ENCODE measurements around the gene C16orf90.

C16orf90 gene

GRCh38 chr16:3444032-3444388, 51.3 kb downstream of the C16orf90 start:
- H4K20me1 ChIP-seq (ENCODE audit: insufficient read depth) = no peaks in the 10 kb centered on the region

More at GRCh38 chr16:3444032-3444388, 51.3 kb downstream of the C16orf90 start:
- H3K4me3 ChIP-seq (IDR thresholded peaks at IDR 0.05; ENCODE audit: insufficient read depth, low read depth, low read length) = no peak overlapping the region
- no peak overlapping the region for H3K27ac ChIP-seq
- peak overlapping the region; percentile 8; the same call in 1 of the 2 replicates for H3K9ac ChIP-seq
- H3K36me3 ChIP-seq (ENCODE audit: insufficient read depth) = no peaks in the 10 kb centered on the region
- H3K27me3 ChIP-seq (ENCODE audit: insufficient read depth, low read depth) = no peaks in the 10 kb centered on the region
- no peak overlapping the region; the same call in 1 of the 2 replicates for H3K4me2 ChIP-seq
- TF ChIP-seq CTCF (conservative IDR thresholded peaks at IDR 0.05; ENCODE audit: low read depth, low read length) = no peak
- H3K79me2 ChIP-seq (ENCODE audit: insufficient read depth, low read depth) = no peaks in the 10 kb centered on the region
- H2AFZ ChIP-seq (ENCODE audit: low read depth) = no peak overlapping the region; the same call in 1 of the 2 replicates
- peaks cover 4% of the 10 kb centered on the region for H3K4me1 ChIP-seq (ENCODE audit: low read depth, poor library complexity, severe bottlenecking)

Measured in KMS-11 (cell line).